HG02623 (cell line): ENCODE data around the gene UNC45B.
"Not testable (repeated sequence)": the region's sequence is repeated elsewhere in the genome, so short reads cannot be mapped to it uniquely, and the experiment has no call there.

Experiments
- ATAC-seq: cut with Tn5 transposase; IDR thresholded peaks from one replicate; pipeline ENCODE4 v1.9.1; 2021; ENCODE audit warnings: moderate library complexity; ENCODE audit not compliant: unreplicated experiment

Gene UNC45B, protein sequence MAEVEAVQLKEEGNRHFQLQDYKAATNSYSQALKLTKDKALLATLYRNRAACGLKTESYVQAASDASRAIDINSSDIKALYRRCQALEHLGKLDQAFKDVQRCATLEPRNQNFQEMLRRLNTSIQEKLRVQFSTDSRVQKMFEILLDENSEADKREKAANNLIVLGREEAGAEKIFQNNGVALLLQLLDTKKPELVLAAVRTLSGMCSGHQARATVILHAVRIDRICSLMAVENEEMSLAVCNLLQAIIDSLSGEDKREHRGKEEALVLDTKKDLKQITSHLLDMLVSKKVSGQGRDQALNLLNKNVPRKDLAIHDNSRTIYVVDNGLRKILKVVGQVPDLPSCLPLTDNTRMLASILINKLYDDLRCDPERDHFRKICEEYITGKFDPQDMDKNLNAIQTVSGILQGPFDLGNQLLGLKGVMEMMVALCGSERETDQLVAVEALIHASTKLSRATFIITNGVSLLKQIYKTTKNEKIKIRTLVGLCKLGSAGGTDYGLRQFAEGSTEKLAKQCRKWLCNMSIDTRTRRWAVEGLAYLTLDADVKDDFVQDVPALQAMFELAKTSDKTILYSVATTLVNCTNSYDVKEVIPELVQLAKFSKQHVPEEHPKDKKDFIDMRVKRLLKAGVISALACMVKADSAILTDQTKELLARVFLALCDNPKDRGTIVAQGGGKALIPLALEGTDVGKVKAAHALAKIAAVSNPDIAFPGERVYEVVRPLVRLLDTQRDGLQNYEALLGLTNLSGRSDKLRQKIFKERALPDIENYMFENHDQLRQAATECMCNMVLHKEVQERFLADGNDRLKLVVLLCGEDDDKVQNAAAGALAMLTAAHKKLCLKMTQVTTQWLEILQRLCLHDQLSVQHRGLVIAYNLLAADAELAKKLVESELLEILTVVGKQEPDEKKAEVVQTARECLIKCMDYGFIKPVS

DNA sequence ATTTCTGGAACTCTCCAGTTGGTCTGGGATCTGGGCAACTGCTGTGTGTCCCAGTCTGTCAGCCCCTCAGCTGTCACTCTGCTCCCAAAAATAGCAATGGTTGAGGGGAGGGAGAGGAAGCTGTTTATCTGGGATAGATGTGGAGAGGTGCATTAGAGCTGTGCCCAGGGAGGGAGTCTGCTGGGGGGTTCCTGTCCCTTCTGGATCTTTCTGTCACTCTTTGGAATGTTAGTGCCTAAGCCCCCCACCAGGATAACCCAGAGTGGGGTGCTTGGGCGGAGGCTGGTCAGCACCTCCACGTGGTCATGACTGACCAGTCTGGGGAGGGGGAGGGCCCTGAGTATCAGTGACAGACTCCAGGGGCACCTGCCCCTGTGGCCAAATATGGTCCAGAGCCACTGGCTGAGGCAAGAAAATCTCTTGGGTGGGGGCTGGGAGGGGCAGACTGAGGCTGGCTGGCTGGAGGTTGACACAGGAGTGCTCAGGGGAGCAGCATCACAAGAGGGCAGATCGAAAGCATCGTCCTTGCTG lies at the start of gene UNC45B:
UNC45B (plus strand) TSS at position 443 of the 531 bp plus-strand sequence. CDS start 447 bp downstream, outside the sequence.
- no peak for ATAC-seq

DNA sequence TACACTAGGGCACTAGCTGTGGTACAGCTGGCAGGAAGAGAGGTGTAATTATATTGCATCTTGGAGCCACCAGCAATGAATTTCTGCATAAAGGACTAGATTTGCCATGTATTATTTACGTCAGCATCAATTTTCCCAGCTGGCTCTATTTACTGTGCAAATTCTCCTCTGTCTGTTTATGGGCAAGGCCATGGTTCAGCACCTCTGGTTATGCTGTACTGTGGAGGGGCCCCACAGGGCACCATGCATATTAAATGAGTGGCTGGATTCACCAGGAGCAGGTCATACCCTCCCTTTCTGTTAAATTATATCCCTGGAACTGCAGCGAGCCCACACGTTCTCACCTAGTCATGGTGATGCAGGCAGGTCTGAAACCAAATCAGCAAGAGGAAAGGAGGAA lies 47.7 kb upstream of the UNC45B start:
- ATAC-seq, result no peak

DNA sequence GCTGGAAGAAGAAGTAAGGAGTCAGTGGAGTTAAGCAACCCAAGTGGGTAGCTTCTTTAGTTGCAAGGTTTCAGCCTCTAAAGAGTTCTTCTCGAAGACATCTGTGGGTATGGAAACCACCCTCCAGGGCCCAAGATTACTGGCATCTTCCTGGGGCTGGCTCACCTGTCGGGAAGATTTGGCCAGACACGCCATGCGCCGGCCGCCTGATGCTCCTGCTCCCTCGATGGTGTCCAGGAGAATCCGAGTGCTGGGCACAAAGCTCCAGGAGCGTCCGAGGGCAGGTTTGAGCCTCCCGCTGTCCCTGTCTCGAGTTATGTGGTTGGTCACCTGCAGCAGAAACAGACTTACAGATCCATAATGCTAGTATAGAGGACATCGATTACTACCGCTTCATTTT lies 46.6 kb upstream of the UNC45B start:
- no peak for ATAC-seq

DNA sequence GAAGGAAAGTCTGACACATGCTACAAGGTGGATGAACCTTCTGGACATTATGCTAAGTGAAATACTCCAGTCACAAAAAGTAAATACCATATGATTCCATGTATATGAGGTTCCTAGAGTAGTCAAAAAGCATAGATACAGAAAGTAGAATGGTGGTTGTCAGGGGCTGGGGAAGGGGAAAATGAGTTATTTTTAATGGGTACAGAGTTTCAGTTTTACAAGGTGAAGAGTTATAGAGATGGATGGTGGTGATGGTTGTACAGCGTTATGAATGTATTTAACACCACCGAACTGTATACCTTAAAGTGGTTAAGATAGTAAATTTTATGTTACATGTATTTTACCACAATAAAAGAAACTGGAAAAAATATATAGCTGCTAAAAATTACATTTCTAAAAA lies 45.9 kb upstream of the UNC45B start:
- no peak for ATAC-seq

DNA sequence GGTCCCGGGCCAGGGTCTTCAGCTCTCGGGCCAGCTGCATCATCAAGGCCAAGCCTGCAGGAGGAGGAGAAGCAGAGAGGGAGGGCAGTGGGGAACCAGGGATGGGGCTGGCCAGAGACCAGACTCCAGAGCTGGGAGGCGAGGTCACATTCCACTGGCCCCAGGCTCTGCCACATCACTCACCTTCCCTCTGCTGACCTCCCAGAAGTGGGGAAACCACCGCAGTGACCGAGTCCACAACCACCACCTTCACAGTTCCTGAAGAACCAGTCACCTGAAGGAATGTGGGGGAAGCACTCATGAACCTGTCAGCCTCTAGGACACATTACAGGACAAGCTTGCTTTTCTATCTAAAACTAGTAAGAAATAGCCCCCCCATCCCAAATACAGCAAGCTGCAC lies 44.3 kb upstream of the UNC45B start:
- no peak for ATAC-seq

DNA sequence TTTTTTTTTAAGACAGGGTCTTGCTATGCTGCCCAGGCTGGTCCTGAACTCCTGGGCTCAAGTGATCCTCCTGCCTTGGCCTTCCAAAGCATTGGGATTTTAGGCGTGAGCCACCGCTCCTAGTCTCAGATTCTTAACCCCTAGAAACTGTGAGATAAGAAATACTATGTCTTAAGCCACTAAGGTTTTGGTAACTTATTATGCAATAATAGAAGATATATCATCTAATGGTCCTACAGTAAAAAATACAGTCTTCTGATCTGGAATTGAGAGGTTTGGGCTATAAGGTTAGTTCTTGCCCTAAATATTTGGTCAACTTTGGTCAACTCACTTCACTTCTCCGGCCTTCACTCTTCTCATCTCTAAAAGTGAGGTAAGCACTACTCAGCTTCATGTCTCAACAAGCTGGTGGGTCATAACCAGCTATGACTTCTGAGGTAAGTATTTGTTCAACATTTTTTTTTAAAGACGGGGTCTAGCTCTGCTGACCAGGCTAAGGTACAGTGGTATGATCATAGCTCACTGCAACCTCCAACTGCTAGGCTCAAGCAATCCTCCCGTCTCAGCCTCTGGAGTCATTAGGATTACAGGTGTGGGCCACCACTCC lies 42.7 kb upstream of the UNC45B start:
- no peak for ATAC-seq

DNA sequence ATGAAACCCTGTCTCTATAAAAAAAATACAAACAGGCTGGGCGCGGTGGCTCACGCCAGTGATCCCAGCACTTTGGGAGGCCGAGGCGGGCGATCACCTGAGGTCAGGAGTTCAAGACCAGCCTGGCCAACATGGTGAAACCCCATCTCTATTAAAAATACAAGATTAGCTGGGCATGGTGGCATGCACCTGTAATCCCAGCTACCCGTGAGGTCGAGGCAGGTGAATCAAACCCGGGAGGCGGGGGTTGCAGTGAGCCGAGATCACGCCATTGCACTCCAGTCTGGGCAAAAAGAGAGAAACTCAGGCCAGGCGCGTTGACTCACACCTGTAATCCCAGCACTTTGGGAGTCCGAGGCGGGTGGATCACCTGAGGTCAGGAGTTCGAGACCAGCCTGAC lies 36.8 kb upstream of the UNC45B start:
- not testable (repeated sequence) for ATAC-seq

DNA sequence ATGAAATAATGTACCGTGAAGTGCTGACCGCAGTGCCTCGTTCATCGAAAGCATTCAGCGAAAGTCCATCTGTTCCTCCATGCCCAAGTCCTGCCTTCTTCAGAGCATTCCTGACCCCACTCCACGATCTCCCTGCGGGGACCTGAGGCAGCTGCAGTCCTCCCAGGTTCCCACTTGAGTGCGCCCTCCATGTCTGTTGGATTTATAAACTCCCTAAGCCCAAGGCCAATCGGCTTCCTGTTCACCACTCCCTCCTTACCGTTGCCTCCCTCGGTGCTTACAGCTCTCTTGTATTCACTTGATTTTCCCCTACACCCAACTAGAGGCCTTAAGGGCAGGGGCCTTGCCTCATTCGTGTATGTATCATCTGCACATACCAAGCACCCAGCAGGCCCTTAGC lies 30.8 kb upstream of the UNC45B start:
- ATAC-seq, result no peak

DNA sequence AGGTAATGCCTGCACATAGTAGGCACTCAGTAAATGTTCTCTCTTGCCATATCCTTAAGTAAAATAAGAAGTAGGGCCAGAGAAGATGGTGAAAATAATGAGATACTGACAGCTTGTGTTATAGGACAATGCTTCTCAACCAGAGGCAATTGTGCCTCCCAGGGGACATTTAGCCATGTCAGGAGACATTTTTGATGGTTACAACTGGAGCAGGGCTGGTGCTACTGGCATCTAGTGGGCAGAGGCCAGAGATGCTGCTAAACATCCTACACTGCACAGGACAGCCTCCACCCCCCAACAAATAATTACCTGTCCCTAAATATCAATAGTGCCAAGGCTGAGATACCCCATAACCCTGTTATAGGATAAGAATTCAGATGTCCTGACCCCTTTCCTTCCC lies 29.6 kb upstream of the UNC45B start:
- ATAC-seq, result no peak

DNA sequence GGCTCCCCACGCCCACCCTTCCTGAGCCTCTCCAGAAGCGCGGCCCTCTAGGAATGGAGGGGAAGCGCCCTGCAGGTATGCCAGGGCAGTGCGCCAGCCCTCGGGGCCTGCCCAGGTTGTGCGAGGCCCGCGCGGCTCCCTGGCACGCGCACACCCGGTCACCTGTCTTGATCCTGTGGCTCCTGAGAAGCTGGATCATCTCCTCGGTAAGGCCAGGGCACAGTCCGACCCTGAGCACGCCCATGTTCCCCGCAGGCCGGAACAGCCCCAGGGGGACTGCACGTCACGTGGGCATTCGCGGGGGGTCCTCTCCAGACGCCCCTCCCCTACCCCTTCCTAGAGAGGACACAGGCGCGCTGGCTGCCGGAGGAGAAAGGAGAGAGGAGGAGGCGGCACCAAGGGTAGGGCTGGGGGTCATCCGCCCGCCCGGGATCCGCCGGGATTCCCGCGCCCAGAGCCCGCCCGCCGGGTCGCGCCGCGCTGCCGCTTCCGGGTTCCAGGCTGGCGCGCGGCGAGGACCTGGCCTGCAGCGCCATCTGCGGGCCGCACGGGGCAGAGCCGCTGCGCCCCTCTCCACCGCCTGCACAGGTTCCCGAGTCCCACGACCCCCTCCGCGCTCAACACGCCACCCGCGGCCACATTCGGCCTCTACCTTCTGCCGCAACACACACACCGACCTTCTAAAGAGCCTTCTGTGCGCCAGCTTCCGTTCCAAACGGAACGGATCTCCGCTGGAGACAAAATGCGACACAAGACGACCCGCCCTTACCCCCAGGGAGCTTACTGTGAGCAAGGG lies 28.0 kb upstream of the UNC45B start, which contains the start of gene RAD51D:
RAD51D (minus strand) TSS at position 491 of the 796 bp plus-strand sequence; CDS start at position 244, 247 bp downstream.
- no peak for ATAC-seq

DNA sequence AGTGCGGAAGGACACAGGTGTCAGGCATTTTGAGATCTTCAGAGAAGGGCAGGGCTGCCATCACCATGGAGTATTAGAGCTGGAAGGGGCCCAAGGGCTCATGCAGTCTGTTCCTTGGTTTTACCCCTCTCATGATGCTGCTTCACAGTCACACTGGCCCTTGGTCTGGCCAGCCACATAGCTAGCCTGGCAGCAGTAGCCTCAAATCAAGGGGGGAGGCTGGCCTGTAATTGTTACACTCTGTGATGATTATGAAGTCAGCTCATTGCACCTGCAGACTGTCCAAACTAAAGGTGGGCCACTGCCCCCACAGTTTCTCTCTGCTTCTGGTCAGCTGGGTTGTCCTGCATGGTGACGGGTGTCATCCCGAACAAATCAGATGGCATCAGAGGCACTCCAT lies 26.3 kb upstream of the UNC45B start, which contains the start of gene FNDC8:
FNDC8 (plus strand) TSS at position 301 of the 400 bp plus-strand sequence; CDS start at position 380, 79 bp downstream.
- no peak for ATAC-seq

DNA sequence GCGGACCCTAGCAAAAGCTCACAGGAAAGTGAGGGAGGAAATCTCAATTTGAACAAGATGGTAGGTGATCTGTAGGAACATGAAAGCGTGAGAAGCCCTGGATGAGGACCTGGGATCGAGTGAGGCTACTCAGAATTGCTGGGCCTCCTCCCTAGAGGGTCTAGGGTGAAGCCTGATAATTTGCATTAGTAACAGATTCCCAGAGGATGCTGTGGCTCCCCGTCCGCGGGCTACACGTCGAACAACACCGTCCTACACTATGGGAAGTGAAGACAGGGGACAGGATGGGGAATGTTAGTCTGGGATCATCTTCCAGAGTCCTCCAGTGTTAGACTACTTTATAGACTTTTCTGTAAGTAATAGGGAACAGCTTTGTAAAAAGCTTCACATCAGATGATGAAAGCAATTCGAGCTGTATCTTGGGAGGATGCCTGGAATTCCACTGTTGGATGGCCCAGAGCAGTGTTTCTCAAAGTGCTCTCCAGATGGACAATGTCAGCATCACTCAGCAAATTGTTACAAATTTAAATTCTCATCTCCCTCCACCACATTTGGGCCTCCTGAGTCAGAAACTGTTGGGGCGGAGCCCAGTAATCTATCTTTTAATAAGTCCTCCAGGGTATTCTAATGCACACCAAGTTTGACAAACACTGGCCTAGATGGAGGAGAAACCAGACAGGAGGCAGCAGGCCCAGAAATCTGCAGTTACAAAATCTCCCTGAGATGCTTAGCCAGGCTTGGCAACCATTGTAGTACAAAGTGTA lies 19.7 kb upstream of the UNC45B start:
- ATAC-seq, result no peak

DNA sequence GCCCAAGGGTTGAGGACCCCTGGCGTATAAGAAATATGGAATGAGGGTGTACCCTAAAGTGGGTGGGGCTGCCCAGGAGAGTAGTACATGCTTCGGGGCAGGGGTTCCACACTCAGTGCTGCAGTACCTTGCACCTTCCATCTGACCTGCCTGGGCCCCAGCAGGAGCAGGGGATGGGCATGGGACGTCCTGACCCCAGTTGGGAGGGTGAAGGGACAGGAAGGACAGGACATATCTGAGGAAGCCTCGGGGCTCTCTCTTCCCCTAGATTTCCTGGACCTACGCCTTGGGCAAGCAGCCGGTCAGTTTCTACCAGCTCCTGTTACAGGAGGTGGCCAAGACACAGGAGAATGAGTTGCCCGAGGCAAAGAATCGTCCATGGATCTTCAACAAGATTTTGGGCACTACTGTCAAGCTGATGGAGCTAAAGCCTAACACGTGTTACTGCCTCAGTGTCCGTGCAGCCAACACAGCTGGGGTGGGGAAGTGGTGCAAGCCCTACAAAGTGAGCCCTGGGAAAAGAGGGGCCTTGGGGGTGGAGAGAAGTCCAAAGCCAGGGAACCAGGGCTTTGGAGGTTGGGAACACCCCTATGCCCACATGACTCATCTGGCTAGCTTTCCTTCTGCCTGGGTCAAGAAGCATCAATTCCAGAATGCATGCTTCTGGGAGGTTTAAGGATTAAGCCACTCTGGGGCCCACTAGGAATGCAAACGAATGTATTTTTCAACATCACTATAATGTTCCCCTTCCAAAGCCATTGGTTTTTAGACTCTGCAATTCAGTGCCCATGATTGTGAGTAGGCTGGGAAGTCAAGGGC lies 18.3 kb upstream of the UNC45B start:
- ATAC-seq, result no peak

DNA sequence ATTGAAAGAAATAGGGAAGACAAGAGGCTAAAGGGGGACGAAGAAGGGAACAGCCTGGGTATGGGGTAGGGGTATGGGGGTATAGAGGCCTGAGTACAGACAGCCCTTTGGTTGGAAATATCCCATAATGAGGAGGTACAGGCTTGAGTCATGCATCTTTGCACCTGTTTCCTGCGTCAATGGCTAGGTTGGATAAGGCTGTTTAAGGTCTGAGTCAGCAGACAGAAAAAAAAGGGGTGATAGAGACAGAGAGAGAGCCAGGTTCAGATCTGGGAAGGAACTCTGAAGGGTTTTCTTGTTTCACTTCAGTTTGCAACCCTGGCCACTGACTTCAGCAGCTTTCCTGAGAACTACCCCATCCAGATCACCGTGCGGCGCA lies 17.7 kb upstream of the UNC45B start:
- ATAC-seq, result no peak

DNA sequence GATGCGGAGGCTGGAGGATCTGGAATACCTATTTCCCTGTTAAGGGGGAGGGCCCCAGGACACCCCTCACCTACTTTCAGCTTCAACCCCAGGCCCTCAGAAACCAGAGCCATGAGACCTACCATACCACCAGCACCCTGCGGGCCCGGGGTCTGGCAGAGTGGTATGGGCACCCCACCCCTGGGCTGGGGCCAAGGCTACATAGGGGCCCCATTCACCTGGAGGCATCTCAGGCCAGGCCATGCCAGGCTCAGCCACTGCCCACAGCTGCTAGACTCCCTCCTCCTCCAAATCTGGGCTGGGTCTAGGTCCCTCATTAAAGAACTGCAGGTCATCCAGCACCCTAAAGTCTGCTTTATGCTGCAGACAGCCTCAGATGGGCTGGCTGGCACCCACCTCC lies 17.2 kb upstream of the UNC45B start:
- ATAC-seq, result no peak

DNA sequence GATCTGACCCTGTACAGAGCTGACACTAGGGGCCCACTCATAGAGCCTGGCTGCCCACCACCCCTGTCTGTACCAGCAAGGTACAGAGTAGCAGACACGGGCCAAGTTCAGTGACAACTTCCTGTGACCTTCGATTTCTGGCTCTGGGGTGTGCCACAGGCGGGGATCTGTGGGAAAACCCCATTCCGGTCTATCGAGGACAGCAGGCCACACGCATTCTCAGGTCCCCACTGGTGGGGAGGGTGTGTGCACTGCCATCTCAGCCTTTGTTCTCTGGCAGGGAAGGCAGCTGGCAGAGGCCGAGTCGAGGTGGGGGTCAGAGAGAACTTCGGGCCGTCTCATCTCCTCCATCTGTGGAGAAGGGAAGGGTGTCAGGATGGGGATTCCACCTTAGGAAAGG lies 15.5 kb upstream of the UNC45B start:
- no peak for ATAC-seq

DNA sequence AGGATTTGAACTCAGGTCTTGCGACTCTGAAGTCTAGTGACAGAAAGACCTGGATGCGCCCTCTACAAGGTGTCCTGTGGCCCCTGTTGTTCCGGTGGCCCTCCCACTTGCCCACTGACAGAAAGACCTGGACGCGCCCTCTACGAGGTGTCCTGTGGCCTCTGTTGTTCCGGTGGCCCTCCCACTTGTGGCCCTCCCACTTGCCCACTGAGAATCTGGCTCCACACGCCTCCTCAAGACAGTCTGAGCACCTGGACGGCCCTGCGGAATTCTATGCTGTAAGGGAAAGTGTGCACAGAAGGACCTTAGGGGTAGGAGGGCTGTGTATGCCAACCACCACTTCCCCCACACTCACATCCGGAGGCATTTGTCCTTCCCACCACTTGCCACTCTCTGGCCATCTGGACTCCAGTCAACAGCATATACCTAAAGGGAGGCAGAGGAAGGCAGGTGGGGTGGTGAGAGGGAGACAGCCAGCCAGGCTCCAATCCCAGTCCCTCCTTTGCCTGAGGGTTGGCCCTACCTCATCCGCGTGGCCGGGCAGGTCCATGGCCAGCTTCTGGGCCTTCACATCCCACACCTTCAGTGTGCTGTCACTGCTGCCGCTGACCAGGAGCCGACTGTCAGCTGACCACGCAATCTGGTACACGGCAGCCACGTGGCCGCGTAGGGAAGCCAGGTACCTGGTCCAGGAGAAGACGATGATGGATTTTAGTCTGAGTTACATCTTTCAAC lies 14.6 kb upstream of the UNC45B start:
- ATAC-seq, result no peak

DNA sequence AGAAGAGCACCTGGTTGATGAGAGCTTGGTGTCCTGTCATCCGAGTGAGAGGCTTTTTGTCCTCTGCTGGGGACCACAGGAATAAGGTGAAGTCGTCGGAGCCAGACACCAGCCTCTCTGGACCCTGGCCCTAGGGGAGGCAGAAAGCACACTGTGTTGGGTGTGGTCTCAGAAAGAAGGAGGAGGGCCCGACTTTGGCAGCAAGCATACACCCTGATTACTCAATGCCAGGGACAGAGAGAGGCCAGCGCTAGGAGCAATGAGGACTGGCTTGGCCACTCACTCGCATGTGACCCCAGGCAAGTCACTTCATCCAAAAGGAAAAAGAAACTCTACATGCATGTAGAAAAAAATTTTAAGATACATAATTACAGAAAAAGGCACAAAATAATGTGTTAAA lies 12.3 kb upstream of the UNC45B start:
- no peak for ATAC-seq
